HG03175 (cell line): ENCODE data around the gene CLIP2.
"Not testable (repeated sequence)": the region's sequence is repeated elsewhere in the genome, so short reads cannot be mapped to it uniquely, and the experiment has no call there.

Experiments used
- ATAC-seq: cut with Tn5 transposase; IDR thresholded peaks from one replicate; pipeline ENCODE4 v1.9.1; 2021; ENCODE audit warnings: mild to moderate bottlenecking, moderate library complexity; ENCODE audit not compliant: unreplicated experiment

The CLIP2 gene

DNA sequence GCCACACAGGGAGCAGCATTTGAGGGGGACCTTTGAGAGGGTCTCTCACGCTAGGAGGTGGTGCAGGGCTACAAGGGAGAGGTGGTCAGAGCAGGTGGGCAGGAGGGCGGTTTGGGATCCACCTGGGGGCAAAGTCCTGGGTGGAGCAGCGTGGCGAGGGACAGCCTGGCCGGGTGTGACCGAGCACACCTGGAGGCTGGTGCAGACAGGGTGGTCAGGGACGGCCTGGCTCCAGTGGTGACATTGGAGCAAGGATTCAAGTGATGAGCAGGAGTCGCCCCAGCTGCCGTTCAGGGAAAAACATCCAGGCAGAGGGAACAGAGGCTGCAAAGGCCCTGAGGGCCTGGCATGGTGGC is 36.0 kb downstream of the CLIP2 start:
- no peak for ATAC-seq

DNA sequence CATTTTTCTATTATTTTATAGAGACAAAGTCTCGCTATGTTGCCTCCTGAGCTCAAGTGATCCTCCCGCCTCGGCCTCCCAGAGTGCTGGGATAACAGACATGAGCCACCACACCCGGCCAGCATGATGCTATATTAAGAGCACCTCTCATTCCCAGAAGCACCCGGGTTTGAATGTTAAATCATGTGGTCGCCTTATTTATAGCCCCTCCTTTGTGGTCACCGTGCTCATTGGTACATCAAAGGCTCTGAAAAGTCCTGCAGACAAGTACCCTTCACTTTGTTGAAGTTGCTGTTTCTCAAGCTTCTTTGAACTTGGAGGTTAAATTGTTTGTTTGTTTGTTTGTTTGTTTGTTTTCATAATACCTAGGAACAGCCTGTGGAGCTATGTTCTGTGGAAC is 40.0 kb downstream of the CLIP2 start:
- no peak for ATAC-seq

DNA sequence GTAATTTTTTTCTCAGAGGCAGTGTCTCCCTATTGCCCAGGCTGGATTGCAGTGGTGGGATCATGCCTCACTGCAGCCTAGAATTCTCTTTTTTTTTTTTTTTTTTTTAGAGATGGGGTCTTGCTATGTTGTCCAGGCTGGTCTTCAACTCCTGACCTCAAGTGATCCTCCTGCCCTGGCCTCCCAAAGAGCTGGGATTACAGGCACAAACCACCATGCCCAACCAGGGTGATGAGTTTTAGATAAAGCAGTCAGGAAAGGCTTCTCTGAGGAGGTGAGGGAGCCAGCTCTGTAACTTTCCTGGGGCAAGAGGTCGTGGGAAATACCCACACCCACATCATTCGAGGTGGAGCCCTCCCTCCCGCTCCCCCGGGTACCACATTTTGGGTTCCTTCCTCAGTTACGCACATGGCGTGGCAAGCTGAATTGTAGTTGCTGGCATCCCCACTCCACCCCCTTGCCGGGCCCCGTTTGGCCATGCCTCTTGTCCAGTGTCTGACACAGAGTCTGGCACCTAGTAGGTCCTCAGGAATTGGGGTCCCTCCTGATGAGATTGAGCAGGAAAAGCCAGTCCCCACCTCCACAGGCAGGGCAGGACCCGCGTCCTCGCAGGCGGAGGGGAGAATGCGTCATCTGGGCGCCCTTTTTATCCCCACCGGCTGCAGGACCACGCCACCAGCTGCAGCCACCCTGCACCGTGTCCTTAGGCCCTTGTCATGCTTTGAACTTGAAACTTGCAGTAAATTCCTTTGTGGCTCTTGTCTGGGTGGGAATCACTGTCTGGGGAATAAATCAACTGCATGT is 43.4 kb downstream of the CLIP2 start:
- ATAC-seq: no peak

DNA sequence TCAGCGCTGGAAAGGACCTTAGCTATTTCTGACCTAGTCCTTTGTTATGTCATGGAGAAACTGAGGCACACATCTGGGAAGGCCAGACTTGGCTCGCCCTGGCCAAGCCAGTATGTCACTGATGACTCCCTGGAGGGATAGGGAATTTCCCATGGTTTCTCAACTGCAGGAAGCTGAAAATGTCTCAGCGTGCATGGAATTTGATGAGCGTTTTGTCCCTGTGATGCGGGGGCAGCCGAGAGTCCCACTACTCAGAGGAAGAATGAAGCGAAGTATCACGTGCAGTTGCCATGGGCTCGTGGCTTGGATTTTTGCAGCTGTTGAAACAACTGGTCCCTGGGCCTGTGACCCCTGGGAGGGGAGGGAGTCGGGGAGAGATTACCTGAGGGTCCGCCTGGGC is 44.8 kb downstream of the CLIP2 start:
- no peak for ATAC-seq

DNA sequence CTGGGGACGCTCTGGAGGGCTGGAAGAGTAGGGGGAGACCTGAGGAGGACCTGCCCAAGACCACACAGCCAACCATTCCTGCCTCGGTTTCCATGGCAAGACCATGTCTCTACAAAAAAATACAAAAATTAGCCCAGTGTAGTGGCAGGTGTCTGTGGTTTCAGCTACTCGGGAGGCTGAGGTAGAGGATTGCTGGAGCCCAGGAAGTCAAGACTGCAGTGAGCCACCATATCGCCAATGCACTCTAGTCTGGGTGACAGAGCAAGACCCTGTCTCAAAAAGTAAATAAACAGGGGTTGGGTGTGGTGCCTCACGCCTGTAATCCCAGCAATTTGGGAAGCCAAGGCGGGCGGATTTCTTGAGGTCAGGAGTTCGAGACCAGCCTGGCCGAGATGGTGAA is 48.7 kb downstream of the CLIP2 start:
- ATAC-seq: no peak

DNA sequence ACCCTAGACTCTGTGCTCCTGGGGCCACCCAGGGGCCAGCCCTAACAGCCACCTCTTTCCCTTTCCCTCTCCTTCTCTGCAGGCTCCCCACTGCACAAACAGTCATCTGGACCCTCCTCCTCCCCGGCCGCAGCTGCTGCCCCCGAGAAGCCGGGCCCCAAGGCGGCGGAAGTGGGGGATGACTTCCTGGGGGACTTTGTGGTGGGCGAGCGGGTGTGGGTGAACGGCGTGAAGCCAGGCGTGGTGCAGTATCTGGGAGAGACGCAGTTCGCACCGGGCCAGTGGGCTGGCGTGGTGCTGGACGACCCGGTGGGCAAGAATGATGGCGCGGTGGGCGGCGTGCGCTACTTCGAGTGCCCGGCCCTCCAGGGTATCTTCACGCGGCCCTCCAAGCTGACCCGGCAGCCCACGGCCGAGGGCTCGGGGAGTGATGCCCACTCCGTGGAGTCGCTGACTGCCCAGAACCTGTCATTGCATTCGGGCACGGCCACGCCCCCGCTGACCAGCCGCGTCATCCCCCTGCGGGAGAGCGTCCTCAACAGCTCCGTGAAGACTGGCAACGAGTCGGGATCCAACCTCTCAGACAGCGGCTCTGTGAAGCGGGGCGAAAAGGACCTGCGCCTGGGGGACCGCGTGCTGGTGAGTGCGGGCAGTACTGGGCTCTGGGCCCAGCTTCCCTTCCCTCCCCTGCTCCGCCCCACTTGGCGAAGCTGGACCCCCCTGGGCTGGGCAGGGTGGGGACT is 49.3 kb downstream of the CLIP2 start:
- no peak for ATAC-seq

DNA sequence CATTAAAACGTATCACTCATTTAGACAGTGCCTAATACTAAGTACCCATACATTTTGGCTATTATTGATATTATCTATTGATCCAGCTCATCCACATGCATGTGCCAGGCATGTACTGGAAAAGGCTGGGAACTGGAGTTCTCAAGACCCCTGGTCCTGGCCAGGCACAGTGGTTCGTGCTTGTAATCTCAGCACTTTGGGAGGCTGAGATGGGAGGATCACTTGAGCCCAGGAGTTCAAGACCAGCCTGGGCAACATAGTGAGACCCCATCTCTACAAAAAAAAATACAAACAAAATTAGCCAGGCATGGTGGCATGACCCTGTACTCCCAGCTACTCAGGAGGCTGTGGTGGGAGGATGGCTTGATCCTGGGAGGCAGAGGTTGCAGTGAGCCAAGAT is 50.4 kb downstream of the CLIP2 start:
- not testable (repeated sequence) for ATAC-seq

DNA sequence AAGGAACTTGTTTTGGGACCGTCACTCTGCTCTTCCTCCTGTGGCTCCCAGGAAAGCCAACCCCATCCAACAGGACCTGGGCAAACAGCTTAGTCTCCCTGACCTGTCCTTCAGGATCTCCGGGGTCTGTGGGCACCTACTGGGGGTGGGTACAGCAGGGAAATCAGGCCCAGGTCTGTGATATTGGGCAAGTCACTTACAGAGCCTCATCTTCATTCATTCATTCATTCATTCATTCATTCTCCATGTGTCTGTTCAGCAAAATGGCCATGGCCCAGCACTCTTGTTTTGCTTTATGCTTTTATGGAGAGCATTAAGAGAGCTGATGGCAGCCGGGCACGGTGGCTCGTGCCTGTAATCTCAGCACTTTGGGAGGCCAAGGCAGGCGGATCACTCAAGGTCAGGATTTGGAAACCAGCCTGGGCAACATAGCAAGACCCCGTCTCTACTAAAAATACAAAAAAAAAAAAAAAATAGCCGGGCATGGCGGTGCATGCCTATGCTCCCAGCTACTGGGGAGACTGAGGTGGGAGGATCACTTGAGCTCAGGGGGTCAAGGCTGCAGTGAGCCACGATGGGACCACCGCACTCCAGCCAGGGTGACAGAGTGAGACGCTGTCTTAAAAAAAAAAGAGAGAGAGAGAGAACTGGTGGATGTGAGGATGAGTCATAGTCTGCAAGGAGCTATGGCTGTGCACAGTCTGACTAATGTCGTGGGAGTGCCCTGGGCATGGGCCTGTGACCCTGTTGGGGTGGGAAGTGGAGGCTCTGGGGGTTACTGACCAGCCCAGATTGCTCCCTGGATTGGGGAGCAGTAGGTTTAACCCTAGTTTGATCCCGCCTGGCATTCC is 54.3 kb downstream of the CLIP2 start:
- ATAC-seq: no peak

DNA sequence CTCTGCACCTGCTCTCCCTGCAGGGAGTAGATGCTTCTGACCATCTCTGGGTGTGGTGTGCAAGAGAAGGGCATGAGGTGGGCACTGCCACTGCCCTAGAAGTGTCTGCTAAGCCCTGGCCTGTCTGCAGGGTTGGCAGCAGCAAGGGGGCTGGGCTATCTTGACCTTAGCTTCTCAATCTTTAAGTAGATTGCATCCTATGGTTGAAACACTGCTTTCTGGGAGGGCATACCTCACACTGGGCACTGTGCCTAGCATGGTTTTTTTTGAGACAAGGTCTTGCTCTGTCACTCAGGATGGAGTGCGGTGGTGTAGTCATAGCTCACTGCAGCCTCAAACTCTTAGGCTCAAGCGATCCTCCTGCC is 54.9 kb downstream of the CLIP2 start:
- no peak for ATAC-seq

DNA sequence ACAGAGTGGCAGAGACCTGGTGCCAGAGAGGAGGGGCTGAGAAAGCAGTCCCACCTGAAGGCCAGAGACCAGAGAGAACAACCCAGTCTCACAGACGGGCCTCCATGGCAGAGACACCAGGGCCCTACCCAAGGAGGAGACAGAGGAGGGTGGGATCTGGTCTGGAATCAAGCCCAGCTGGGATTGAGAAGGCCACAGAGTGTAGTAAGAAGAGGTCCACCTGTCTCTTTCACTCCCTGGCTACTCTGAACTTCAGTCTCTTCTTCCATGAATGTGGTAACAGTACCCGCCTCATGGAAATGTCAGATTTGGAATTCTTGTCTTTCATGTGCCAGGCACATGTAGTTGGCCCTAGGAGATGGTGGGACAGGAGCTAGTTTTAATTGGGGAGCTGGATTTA is 55.6 kb downstream of the CLIP2 start:
- ATAC-seq: no peak

DNA sequence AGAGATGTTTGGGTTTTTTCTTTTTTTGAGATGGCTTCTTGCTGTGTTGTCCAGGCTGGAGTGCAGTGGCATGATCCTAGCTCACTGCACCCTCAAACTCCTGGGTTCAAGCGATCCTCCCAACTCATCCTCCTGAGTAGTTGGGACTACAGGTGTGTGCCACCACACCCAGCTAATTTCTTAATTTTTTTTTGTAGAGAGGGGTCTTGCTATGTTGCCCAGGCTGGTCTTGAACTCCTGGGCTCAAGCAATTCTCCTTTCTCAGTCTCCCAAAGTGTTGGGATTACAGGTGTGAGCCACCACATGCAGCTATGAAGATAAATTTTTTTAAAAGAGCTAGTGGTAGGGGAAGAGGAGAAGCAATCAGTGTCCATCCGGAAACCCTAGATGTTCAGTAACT is 56.8 kb downstream of the CLIP2 start:
- ATAC-seq: no peak

DNA sequence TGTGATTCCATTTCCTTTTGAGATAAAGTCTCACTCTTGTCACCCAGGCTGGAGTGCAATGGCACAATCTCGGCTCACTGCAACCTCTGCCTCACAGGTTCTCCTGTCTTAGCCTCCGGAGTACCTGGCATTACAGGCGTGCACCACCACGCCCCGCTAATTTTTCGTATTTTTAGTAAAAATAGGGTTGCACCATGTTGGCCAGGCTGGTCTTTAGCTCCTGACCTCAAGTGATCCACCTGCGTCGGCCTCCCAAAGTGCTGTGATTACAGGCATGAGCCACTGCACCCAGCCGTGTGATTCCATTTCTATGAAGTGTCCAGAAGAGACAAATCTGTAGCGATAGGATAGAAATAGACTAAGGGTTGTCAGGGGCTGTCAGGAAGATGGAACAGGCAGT is 60.4 kb downstream of the CLIP2 start:
- ATAC-seq: no peak

DNA sequence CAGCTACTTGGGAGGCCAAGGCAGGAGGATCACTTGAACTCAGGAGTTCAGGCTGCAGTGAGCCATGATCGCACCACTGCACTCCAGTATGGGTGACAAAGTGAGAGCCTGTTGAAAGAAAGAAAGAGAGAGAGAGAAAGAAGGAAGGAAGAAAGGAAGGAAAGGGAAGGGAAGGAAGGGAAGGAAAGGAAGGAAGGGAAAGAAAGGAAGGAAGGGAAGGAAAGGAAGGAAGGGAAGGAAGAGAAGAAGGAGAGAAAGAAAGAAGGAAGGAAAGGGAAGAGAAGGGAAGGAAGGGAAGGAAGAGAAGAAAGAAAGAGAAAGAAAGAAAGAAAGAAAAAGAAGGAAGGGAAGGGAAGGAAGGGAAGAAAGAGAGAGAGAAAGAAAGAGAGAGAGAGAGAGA is 61.5 kb downstream of the CLIP2 start:
- ATAC-seq: no peak

DNA sequence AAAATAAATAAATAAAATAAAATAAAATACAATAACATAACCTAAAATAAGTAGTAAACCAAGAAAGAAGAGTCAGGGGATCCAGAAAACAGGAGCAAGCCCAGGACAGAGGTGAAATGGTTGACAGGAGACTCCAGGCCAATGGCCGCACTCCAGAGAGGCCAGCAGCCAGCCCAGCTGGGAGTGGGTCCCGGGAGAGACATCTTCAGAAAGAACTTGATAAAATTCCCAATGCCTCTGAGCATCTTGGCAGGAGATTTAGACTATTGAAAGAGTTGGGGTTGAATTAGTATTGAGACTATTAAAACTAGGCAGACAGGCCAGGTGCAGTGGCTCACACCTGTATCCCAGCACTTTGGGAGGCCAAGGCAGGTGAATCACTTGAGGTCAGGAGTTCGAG is 62.6 kb downstream of the CLIP2 start:
- ATAC-seq: no peak

DNA sequence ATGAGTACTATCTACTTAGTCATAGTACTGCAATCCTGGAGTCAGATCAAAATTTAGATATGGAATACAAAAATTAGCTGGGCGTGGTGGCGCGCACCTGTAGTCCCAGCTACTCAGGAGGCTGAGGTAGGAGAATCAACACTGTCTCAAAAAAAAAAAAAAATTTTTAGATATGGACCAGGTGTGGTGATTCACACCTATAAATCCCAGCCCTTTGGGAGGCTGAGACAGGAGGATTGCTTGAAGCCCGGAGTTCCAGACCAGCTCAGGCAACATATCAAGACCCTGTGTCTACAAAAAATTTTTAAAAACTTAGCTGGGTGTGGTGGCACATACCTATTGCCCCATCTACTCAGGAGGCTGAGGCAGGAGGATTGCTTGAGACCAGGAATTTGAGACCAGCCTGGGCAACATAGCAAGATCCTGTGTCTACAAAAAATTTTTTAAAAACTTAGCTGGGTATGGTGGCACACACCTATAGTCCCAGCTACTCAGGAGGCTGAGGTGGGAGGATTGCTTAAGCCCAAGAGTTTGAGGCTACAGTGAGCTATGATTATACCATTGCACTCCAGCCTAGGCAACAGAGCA is 63.4 kb downstream of the CLIP2 start:
- ATAC-seq: not testable (repeated sequence)

DNA sequence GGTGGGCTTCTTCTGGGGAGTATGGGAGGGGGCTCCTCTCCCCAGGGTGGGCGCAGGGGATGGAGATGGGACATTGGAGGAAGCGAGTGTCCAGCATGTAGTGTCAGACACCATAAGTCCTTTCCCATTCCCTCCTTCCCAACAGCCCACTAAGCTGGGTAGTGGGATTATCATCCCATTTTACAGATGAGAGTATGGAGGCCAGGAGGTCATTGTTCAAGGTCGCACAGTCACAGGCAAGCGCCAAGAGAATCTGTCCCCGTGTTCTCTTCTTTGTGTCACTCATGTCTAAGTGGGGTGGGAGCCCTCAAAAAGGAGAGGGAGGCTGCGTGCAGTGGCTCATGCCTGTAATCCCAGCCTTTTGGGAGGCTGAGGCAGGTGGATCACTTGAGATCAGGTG is 64.8 kb downstream of the CLIP2 start:
- no peak for ATAC-seq

DNA sequence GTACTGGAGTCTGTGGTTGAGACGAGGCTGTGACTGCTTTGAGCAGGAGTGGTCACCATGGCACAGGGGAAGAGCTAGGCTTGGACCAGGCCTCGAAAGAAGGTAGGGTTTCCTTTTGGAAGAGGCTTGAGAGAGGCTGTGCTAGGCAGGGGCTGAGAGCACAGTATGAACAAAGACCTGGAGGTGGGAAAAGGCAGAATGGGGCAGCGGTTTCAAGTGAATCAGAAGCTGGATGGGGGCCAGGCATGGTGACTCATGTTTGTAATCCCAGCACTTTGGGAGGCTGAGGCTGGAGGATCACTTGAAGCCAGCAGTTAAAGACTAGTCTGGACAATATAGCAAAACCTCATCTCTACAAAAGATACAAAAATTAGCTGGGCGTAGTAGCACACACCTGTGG is 65.9 kb downstream of the CLIP2 start:
- ATAC-seq: no peak

DNA sequence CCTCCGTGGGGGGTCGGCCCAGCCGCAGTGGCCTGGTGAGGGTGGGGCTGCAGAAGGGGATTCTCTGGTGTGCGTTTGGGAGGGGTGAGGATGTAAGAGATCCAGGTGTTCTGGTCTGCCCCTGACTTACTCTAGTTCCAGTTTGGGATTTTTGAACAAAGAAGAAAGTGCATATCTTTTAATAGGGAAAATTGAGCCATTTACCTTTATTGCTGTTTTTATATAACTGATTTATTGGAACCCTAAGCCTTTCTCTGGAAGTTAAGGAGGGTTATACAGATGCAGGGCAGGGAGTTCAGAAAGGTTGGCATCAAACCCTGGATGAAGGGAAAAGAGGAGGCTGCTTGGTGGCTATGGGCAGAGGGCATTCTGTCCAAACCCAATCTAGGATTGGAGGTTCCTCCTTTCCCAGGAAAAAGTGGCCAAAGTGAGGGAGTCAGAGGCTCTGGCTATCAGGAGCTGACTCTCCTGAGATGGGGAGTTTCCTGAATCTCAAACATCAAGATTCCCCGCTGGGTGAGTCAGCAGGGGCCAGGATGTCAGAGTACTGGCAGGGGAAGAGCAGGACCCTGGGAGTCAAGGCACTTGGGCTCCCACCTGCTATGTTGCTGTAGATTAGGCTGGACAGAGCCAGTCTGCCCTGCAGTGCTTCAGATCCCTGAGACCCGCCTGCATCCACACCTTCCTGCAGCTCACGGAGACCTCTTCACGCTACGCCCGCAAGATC is 67.5 kb downstream of the CLIP2 start:
- ATAC-seq: no peak

DNA sequence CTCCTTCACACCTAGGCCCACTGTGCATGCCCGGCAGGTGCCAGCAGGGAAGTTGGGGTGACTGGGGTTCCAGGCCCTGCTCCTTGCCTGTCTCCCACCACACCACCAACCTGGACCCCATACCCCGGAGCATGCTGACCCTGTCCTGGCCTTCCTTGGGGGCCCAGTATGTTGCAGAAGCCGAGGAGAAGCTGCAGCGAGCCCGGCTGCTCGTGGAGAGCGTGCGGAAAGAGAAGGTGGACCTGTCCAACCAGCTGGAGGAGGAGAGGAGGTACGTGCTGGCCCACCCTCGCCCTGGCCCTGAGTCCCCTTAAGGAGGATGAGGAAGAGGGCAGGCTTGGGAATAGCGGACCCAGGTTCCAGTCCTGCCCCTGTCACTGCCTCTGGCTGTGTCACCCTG is 70.8 kb downstream of the CLIP2 start:
- no peak for ATAC-seq

DNA sequence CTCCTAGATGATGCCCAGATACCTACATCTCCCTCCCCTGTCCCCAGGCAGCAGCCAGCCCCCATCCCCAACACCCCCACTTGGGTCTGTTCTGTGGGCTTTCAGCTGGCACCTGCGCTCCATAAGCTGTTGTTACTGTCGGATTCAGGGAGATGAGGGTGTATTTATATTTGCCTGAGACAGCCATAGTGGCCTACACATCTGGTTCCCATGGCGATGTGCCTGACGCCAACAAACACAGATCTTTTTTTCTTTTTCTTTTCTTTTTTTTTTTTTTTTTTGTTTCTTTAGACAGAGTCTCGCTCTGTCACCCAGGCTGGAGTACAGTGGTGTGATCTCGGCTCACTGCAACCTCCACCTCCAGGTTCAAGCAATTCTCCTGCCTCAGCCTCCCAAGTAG is 73.1 kb downstream of the CLIP2 start:
- no peak for ATAC-seq

DNA sequence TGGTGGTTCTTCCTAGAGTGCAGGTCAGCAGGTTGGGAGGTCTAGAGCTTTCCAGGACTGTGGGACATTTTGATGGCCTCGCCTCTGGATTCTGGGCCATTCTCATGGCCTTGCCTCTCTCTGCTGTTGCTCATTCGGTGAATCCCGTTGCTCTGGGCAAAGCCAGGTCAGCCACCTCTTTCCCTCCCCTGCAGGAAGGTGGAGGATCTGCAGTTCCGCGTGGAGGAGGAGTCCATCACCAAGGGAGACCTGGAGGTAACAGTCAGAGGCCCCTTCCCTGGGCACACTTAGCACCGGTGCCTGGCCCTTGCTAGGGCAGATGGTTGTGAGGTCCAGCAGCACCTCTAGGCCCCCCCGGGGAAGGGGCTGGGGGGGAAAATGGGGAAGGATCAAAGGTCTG is 74.9 kb downstream of the CLIP2 start:
- no peak for ATAC-seq
